Hindlimb muscle (tissue), 1 donor: Measurements from ENCODE around the gene CIT. TPM values are rescaled to one million over a fixed set of nuclear protein-coding genes. Genes with fewer than 3 reads are reported as not detected.
"Not testable (repeated sequence)": the region's sequence is repeated elsewhere in the genome, so short reads cannot be mapped to it uniquely, and the experiment has no call there.

Experiments
- DNase-seq: peaks from one replicate; pipeline ENCODE4 v3.0.0-alpha.2; 2013
- polyA plus RNA-seq: library from polyadenylated mRNA; unstranded; fragments of 120-200 nt; gene quantifications from one replicate; pipeline ENCODE4 v1.2.1, GENCODE V29; 2013; ENCODE audit not compliant: insufficient read length

CIT gene, protein sequence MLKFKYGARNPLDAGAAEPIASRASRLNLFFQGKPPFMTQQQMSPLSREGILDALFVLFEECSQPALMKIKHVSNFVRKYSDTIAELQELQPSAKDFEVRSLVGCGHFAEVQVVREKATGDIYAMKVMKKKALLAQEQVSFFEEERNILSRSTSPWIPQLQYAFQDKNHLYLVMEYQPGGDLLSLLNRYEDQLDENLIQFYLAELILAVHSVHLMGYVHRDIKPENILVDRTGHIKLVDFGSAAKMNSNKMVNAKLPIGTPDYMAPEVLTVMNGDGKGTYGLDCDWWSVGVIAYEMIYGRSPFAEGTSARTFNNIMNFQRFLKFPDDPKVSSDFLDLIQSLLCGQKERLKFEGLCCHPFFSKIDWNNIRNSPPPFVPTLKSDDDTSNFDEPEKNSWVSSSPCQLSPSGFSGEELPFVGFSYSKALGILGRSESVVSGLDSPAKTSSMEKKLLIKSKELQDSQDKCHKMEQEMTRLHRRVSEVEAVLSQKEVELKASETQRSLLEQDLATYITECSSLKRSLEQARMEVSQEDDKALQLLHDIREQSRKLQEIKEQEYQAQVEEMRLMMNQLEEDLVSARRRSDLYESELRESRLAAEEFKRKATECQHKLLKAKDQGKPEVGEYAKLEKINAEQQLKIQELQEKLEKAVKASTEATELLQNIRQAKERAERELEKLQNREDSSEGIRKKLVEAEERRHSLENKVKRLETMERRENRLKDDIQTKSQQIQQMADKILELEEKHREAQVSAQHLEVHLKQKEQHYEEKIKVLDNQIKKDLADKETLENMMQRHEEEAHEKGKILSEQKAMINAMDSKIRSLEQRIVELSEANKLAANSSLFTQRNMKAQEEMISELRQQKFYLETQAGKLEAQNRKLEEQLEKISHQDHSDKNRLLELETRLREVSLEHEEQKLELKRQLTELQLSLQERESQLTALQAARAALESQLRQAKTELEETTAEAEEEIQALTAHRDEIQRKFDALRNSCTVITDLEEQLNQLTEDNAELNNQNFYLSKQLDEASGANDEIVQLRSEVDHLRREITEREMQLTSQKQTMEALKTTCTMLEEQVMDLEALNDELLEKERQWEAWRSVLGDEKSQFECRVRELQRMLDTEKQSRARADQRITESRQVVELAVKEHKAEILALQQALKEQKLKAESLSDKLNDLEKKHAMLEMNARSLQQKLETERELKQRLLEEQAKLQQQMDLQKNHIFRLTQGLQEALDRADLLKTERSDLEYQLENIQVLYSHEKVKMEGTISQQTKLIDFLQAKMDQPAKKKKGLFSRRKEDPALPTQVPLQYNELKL (N-terminal part only)
- polyA plus RNA-seq = 7.7 TPM

GRCh38 chr12:119876761-119877638 is at the start of gene CIT:
CIT (minus strand) TSS chr12:119877320; CDS start chr12:119876168, 1,152 bp downstream.
- DNase-seq = peak; percentile 93

GRCh38 chr12:119925269-119925668 is 48.1 kb upstream of the CIT start:
- no peak for DNase-seq

- no peak for DNase-seq
Observed at GRCh38 chr12:119920064-119920463, 42.9 kb upstream of the CIT start.

GRCh38 chr12:119915894-119916510 is 38.9 kb upstream of the CIT start:
- DNase-seq = no peak

- DNase-seq = no peak
Observed at GRCh38 chr12:119914666-119915065, 37.5 kb upstream of the CIT start.

GRCh38 chr12:119913536-119914330 is 36.6 kb upstream of the CIT start:
- no peak for DNase-seq

- DNase-seq = peak; percentile 2
Observed at GRCh38 chr12:119911182-119911581, 34.1 kb upstream of the CIT start.

DNA sequence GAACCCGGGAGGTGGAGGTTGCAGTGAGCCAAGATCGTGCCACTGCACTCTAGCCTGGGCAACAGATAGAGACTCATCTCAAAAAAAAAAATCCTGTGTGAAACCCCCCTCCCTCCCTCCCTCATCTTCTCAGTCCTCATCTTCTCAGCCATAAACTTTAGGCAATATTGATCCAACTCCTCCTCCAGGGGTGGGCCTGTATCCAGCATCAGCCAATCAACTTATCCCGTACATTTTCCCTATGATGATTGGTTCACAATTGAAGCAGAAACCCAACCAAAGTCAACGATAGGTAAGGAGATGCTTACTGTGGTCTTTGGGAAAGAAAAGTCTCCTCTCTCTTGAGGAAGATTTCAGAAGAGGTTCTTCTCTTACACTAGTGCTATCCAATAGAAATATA is 33.5 kb upstream of the CIT start:
- DNase-seq = no peak

GRCh38 chr12:119902084-119902509 is 25.0 kb upstream of the CIT start:
- DNase-seq = no peak

DNA sequence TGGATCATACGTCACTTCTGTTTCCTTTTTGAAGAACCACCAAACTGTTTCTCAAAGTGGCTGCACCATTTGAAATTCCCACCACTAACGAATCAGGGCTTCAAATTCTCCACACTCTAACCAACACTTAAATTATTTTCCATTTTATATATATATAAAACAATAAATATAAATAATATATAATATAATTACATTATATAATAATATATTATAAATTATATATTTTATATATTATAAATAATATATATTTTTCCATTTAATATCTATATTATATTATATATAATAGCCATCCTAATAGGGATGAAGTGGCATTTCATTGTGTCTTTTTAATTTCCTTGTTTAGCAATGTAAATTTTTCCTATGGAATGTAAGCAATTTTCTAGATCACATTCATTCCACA is 24.6 kb upstream of the CIT start:
- no peak for DNase-seq

DNA sequence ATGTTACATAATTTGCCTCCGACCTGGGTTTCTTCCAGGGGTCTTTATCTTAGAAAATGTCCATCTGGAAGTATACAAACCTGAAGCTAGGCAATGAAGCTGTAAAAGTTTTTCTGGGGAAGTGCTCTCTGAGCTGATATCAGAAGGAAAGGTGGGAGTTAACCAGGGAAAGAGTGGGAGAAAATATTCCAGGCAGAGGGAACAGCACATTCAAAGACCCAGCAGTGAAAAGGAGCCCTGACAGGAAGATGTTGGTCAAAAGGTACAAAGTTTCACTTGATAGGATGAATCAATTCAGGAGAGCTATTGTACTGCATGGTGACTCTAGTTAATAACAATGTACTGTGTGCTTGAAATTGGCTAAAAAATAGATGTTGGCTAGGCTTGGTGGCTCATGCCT is 17.8 kb upstream of the CIT start:
- DNase-seq = no peak

DNA sequence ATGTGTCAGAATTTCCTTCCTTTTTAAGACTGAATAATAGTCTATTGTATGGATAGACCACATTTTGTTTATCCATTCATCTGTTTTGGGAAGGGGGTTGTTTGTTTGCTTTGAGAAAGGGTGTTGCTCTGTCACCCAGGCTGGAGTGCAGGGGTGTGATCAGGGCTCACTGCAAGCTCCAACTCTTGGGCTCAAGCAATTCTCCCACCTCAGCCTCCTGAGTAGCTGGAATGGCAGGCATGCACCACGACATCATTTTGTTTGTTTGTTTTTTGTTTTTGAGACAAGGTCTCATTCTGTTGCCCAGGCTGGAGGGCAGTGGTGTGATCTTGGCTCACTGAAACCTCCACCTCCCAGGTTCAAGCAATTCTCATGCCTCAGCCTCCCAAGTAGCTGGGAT is 15.5 kb upstream of the CIT start:
- DNase-seq = not testable (repeated sequence)

DNA sequence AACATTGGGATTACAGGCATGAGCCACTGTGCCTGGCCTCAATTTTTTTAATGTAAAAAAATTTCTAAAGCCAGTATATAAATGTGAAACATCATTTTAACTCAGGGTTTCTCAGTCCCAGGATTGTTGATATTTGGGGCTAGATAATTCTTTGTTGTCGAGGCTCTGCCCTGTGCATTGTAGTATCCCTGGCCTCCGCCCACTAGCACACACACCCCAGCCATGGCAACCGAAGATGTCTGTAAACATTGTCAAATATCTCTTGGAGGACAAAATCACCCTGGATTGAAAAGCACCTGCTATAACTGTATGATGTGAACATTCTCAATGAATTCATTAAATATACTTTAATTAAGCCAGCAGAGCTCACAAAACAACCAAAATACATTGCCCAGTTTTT is 8.4 kb upstream of the CIT start:
- no peak for DNase-seq

GRCh38 chr12:119883791-119884190 is 6.7 kb upstream of the CIT start:
- DNase-seq = not testable (repeated sequence)

- DNase-seq = no peak
Observed at GRCh38 chr12:119883237-119883636, 6.1 kb upstream of the CIT start.

GRCh38 chr12:119877639-119877948 is 474 bp upstream of the CIT start:
- DNase-seq = no peak

- DNase-seq = no peak
Observed at GRCh38 chr12:119870457-119870856, 6.7 kb downstream of the CIT start.

DNA sequence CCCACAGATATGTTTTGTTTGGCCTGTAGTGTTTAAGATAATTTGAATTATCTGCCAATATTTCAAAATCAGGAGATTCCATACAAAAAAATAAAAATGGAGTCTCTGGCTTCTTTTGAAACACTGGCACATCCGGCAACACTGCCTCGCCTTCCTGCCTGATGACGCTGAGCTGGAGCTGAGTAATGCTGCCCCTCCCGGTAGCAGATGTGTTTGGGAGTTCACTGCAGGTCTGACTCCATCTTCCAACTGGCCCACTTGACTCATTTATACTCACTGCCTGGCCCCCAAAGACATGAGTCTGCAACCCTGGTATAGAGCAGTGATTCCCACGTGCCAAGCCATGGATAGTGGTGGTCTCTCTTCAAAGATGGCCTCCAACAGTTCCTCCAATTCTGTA is 7.4 kb downstream of the CIT start:
- no peak for DNase-seq

DNA sequence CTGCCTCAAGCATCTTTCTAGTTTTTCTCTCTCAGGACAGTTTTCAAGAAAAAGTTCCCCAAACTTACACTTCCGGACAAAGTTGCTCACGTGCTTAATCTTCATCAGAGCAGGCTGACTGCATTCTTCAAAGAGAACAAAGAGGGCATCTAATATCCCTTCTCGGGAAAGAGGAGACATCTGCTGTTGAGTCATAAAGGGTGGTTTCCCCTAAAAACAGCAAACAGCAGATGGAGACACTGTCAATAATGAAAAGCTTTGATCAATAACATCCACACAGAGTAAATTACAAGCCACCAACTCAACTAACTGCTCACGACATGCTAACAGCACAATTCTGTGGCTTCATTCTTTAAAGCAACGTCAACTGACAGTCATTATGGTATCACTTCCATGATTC is 8.1 kb downstream of the CIT start:
- no peak for DNase-seq

DNA sequence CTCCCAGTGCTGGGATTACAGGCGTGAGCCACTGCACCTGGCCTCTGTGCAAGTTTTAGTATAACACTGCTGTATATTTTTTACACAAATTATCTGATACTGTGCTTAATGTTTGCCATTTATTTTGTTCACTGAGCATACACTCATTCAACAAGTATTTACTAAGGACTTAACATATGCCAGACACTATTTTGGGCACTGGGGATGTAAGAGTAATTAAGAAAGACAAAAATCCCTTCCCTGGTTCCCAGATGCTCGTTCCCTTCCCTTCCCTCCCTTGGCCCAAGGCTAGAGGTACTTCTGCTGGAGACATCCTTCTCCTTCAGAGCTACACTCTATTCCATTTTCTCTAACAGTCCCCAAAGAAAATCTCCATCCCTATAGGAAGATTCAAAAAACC is 12.5 kb downstream of the CIT start:
- no peak for DNase-seq

- DNase-seq = no peak
Observed at GRCh38 chr12:119859241-119859640, 17.9 kb downstream of the CIT start.
